ENCODE measurements around the gene FLT4.

The FLT4 gene

DNA sequence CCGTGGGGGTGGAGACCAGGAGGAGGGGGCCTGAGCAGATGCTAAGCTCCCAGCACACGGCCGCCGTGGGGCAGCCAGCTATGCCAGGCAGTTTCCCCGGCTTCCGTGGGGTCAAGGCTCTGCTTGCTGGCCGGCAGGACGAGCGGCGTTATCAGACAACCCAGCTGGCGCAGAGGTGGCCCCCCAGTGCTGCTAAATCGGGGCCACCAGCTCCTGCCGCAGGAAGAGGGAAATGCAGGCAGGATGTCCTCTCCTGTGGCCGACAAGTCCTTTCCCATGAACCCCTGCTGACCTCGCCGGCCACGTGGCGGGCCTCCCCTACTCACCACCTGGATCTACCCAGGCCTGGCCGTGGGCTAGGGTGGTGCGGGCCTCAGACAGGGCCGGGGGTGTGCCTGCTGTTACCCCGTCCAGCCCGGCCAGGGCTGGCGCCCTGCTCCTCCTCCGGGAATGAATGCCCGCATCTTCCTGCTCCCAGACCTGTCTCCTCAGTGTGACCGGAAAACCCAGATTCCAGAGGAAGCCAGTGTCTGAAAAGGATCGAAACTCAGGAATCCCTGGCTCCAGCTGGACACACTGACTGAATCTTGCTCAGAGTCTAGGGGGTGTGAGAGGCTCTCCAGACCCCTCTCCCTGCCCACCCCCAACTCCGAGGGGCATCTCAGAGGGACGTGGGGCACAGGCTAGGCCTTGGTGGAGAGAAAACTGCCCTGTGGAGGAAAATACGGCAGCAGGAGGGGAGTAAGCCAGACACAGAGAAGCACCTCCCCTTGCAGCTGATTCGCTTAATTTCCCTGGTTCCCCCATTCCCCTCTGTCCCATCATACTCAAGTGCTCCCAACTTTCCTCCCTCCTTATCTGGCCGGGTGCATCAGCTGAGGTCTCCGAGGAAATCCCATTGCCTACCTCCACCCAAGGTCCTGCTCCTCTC, 3.9 kb downstream of the FLT4 start:
- no peak for TF ChIP-seq CTCF (IDR thresholded peaks at IDR 0.05)

DNA sequence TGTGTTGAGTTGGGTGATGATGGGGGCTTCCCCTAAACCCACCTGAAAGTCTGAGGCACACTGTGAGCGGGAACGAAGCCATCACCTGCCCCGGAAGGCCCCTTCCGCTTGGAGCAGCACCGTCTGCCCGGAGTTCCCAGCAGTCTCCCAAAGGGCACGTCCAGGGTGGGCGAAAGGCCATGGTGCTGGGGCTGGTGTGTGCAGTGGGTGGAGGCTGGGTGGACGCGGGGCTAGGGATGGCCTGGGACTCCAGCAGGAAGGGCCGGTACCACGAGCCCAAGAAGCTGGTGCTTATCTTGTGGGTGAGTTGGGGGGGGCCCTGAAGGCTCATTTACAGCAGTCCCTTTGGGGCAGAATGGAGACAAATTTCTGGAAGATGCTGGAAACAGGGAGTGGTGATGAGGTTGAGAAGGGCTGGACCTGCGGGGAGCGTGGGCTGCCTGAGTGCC, 4.6 kb downstream of the FLT4 start:
- no peak for TF ChIP-seq CTCF (IDR thresholded peaks at IDR 0.05)

- no peak for TF ChIP-seq CTCF (IDR thresholded peaks at IDR 0.05)
Observed at GRCh38 chr5:180644129-180644824, 5.1 kb downstream of the FLT4 start.

DNA sequence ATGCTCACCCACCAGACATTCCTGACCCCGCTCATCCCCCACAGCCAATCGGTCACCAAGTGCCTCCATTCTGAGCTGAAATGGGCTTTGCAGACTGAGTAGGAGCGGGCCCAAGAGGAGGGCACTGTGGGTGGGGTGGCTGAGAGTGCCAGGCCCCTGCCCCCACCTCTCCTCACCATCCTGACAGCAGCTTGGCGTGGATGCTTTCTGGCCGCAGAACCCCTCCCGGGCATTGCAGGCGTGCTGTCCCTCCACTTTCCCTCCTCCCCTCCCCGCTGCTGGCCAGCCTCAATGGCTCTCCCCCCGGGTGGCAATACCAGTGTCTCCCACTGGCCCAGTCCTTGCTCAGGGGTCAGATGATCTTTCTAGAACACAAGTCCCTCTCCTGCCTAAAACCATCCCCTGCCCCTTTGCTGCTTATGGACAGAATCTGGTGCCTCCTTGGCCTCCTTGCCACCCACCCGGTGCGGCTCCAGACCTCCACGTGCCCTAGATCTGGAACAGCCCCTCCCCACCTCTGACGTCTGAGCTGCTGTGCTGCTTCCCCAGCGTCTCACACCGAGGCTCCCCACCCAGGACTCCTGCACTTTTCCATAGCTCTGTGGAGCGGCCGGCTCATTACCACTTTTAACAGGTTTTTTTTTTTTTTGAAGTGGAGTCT, 6.1 kb downstream of the FLT4 start:
- no peak for TF ChIP-seq CTCF (IDR thresholded peaks at IDR 0.05)

- TF ChIP-seq CTCF (IDR thresholded peaks at IDR 0.05) = no peak
Observed at GRCh38 chr5:180642779-180643178, 6.6 kb downstream of the FLT4 start.

GRCh38 chr5:180642181-180642775, 7.1 kb downstream of the FLT4 start:
- no peak for TF ChIP-seq CTCF (IDR thresholded peaks at IDR 0.05)

GRCh38 chr5:180641566-180641900, 7.9 kb downstream of the FLT4 start:
- TF ChIP-seq CTCF (IDR thresholded peaks at IDR 0.05) = no peak

Measured in LNCAP (cell line).